Measurements from ENCODE around the gene RPS14.

The RPS14 gene

GRCh38 chr5:150451594-150451993, 2.1 kb upstream of the RPS14 start:
- H3K4me3 ChIP-seq (ENCODE audit: low read depth, low read length): no peak overlapping the region
- TF ChIP-seq MYC (IDR thresholded peaks at IDR 0.05; ENCODE audit: low read depth, low read length) (no peak), CTCF (IDR thresholded peaks at IDR 0.05; ENCODE audit: low read depth, low read length) (no peak), MAX (IDR thresholded peaks at IDR 0.05; ENCODE audit: low read depth, low read length) (no peak), POLR2A (IDR thresholded peaks at IDR 0.05; ENCODE audit: extremely low read depth, insufficient read length) (no peak)
- DNase-seq (ENCODE audit: low read depth): no peak

- peak overlapping the region; percentile 95 for H3K4me3 ChIP-seq (ENCODE audit: low read depth, low read length)
- TF ChIP-seq CTCF (IDR thresholded peaks at IDR 0.05; ENCODE audit: low read depth, low read length) (no peak), POLR2A (IDR thresholded peaks at IDR 0.05; ENCODE audit: extremely low read depth, insufficient read length) (no peak), MYC (IDR thresholded peaks at IDR 0.05; ENCODE audit: low read depth, low read length) (no peak), MAX (IDR thresholded peaks at IDR 0.05; ENCODE audit: low read depth, low read length) (no peak)
- DNase-seq (ENCODE audit: low read depth): no peak
Measured at GRCh38 chr5:150448952-150449516, 505 bp downstream of the RPS14 start.

- TF ChIP-seq POLR2A (IDR thresholded peaks at IDR 0.05; ENCODE audit: extremely low read depth, insufficient read length) (no peak), MAX (IDR thresholded peaks at IDR 0.05; ENCODE audit: low read depth, low read length) (no peak), MYC (IDR thresholded peaks at IDR 0.05; ENCODE audit: low read depth, low read length) (no peak), CTCF (IDR thresholded peaks at IDR 0.05; ENCODE audit: low read depth, low read length) (no peak)
- H3K4me3 ChIP-seq (ENCODE audit: low read depth, low read length): peak overlapping the region; percentile 95
- DNase-seq (ENCODE audit: low read depth): no peak
Measured at GRCh38 chr5:150448334-150448733, 1.2 kb downstream of the RPS14 start.

- no peak for DNase-seq (ENCODE audit: low read depth)
- TF ChIP-seq CTCF (IDR thresholded peaks at IDR 0.05; ENCODE audit: low read depth, low read length): no peak
- no peak for TF ChIP-seq MYC (IDR thresholded peaks at IDR 0.05; ENCODE audit: low read depth, low read length)
- no peak for TF ChIP-seq POLR2A (IDR thresholded peaks at IDR 0.05; ENCODE audit: extremely low read depth, insufficient read length)
- no peak for TF ChIP-seq MAX (IDR thresholded peaks at IDR 0.05; ENCODE audit: low read depth, low read length)
- peak overlapping the region; percentile 95 for H3K4me3 ChIP-seq (ENCODE audit: low read depth, low read length)
Measured at GRCh38 chr5:150447188-150447587, 2.4 kb downstream of the RPS14 start.

- TF ChIP-seq CTCF (IDR thresholded peaks at IDR 0.05; ENCODE audit: low read depth, low read length) (no peak), MYC (IDR thresholded peaks at IDR 0.05; ENCODE audit: low read depth, low read length) (no peak), POLR2A (IDR thresholded peaks at IDR 0.05; ENCODE audit: extremely low read depth, insufficient read length) (no peak), MAX (IDR thresholded peaks at IDR 0.05; ENCODE audit: low read depth, low read length) (no peak)
- no peak for DNase-seq (ENCODE audit: low read depth)
- peak overlapping the region; percentile 95 for H3K4me3 ChIP-seq (ENCODE audit: low read depth, low read length)
Measured at GRCh38 chr5:150446583-150446982, 3.0 kb downstream of the RPS14 start.

All from NB4 (cell line).